HG02678 (cell line): ENCODE results near the gene SSBP4.

ENCODE experiments used
- ATAC-seq: cut with Tn5 transposase; IDR thresholded peaks from one replicate; pipeline ENCODE4 v1.9.1; 2021; ENCODE audit warnings: mild to moderate bottlenecking, moderate library complexity; ENCODE audit not compliant: unreplicated experiment

The SSBP4 gene

DNA sequence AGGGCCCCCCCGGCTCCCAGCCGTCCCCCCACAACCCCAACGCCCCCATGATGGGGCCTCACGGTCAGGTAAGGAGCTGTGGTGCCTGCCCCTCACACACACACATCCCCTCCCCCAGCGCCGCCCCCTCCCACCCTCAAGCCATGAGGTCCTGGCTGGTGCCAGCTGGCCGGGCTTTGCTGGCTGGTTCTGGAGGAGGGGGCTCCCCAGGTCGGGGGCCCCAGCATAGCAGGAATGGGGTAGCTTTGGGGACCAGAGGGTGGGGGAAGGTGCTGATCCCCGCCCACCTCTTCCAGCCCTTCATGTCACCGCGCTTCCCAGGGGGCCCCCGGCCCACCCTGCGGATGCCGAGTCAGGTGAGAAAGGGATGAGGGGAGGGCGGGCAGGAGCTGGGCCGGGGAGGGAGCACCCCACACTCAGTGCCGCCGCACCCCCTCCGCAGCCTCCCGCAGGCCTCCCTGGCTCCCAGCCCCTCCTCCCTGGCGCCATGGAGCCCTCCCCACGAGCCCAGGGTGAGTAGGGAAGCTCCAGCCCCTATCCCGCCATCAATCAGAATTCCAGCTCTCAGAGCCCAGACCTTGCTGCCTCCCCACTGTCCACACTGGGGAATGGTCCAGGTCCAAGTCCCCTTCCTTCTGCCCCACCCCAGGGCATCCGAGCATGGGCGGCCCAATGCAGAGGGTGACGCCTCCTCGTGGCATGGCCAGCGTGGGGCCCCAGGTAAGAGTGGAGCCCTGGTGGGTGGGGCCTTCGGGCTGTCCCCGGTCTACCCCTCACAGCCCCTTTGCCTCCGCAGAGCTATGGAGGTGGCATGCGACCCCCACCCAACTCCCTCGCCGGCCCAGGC lies 12.4 kb downstream of the SSBP4 start:
- ATAC-seq = no peak

DNA sequence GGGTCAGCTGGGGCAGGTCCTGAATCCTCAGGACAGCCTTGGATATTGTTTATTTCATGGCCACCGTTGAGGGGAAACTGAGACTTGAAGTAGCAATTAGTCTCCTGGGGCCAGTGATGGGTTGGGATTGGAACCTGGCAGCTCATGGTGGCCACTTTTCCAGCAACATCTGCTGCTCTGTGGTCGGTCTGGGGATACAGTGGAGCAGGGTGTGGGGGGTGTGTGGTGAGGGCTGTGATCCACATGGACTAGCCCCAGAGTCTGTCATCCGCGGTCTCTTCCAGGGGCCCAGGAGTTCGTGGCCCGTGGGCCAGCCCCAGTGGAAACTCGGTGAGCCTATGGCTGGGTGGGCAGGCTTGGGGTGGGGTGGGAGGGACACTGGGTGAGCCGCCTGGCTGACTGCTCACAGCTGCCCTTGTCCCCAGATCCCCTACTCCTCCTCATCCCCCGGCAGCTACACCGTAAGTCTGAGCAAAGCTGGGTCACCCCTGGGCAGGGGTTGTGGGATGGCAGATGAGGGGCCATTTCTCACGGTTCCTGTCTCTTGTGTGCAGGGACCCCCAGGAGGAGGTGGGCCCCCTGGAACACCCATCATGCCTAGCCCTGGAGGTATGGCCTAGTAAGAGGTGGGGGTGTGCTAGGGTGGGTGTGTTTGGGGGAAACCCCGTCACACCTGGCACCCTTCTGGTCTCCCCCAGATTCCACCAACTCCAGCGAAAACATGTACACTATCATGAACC lies 13.2 kb downstream of the SSBP4 start:
- no peak for ATAC-seq

DNA sequence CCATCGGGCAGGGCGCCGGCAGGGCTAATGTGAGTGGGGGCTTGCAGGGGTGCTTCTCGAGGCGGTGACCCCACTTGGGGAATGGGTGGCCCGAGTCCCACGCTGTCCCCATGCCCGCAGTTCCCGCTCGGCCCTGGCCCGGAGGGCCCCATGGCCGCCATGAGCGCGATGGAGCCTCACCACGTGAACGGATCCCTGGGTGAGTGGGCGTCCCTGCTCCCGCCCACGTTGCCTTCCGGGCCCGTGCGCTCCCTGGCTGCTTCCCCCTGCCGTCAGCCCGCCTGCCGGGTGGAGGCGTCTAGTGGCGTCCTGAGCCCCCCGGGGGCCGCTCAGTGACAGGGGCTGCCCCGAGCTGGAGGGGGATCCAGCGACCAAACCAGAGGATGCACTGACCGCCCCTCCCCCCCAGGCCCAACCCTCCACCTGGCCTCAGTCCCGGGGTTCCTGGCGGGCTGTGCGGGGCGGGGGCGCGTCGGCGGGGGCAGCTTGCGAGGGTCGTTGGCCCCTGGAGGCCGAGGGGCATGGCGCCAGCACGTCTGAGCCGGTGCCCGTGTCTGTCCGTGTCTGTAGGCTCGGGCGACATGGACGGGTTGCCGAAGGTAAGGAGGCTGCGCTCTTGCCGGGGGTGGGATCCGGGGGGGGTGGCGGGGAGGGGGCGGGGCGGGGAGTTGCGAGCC lies 14.0 kb downstream of the SSBP4 start:
- ATAC-seq = no peak

DNA sequence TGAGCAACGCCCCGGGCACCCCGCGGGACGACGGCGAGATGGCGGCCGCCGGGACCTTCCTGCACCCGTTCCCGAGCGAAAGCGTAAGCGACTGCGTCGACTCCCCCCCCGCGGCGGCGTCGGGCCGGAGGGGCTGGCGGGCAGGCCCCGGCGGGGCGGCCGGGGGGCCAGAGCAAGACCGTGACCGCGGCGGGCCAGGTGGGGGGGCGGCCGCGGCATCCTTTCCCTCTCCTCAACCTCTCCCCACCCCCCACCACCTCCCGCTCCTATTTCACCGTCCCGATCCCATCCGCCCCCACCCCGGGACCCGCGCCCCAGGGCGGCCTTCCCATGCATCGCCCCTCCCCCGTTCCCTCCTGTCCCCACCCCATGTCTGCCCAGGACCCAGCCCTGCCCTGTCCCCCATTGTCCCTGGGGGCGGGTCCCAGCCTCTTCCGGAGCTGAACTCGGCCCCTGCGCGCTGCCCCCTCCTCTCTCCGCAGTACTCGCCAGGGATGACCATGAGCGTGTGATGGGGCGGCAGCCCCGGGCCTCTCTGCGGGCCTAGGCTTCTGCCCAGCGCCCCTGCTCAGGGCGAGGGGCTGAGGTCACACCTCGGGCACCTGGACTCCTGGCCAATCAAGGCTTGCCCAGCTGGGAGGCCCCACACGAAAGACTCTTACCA lies 14.7 kb downstream of the SSBP4 start:
- no peak for ATAC-seq

DNA sequence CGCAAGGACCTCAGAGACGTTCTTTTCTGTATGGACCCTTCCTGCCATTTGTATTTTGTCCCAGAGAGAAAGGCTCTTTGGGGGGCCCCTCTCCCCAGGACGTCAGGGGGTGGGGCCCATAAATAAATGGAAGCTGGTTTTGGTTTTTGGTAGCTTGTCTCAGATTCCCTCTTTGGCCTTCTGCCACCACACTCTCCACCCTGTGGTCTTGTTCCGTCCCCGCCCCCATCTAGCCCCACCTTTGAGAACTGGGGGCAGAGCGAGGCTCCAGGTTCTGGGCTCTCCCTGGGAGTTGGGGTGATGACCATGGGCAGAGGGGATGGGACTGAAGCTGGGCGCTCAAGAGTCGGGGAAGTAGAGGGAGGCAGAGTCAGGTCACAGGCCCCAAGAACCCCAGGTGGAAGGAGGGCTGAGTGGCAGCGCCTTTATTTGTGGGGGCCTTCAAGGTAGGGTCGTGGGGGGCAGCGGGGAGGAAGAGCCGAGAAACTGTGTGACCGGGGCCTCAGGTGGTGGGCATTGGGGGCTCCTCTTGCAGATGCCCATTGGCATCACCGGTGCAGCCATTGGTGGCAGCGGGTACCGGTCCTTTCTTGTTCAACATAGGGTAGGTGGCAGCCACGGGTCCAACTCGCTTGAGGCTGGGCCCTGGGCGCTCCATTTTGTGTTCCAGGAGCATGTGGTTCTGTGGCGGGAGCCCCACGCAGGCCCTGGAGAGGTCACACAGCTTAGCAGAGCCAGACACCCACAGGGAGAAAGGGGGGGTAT lies 15.4 kb downstream of the SSBP4 start:
- no peak for ATAC-seq

DNA sequence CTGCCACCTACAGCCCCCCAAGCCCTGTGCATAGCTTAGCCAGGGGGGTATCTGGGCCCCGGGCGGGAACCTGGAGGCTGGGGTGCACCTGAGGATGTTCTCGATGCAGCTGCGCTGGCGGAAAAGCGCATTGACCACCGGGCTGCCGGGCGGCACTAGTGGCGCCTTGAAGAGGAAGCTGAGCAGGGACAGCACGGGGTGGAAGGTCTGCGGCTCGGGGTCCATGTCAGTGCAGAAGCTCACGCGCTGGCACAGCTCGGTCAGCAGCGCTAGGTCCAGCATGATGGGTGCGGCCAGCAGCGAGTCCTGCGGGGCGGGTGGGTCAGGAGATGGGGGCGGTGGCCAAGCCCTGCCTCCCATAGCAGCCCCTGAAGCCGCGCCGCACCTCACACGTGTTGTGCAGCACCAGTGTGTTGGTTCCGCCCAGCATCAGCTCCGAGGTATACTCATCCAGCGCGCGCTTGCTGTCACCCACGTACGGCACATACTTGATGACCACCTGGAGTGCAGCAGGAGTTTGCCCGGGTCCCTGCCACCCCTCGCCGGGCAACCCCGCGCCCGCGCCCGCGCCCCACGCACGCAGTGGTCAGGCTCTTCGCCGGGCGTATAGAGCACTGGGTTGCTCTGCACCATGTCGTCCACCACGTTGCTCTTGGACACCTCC lies 16.1 kb downstream of the SSBP4 start:
- no peak for ATAC-seq

DNA sequence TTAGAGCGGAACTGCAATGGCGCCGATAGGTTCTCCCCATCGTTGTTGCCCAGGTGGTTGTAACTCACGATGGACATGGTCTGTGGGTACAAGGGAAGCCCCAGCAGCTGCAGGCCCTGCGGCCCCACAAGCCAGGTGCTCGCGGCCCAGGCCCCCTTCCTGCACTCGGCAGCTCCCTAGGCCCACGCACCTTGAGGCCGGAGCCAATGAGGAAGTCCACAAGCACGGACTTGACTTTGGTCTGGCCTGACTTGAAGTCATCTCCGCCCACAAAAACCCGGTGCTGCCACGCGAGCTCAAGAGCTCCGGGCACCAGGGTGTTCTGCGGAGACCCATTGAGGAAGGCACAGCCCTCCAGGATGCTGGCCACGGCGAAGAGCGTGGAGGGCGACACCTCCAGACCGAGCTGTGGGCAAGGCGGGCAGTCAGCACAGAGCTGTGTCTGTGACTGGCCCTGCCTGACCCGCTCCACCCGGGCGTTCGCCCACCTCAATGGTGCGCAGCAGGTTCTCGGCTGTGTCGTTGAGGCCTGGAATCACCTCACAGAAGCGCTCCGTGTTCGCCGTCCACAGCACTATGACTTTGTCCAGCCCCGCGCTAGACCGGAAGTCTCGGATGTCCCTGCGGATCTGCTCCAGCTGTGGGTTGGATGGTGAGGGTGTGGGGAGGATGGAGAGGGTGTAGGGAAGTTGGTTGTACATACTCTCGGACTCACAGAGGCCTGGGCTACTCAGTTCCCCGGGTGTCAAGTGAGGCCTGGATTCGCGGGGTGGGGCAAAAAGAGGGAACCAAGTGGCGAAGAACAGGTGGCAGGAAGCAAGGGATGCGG lies 16.9 kb downstream of the SSBP4 start:
- no peak for ATAC-seq

DNA sequence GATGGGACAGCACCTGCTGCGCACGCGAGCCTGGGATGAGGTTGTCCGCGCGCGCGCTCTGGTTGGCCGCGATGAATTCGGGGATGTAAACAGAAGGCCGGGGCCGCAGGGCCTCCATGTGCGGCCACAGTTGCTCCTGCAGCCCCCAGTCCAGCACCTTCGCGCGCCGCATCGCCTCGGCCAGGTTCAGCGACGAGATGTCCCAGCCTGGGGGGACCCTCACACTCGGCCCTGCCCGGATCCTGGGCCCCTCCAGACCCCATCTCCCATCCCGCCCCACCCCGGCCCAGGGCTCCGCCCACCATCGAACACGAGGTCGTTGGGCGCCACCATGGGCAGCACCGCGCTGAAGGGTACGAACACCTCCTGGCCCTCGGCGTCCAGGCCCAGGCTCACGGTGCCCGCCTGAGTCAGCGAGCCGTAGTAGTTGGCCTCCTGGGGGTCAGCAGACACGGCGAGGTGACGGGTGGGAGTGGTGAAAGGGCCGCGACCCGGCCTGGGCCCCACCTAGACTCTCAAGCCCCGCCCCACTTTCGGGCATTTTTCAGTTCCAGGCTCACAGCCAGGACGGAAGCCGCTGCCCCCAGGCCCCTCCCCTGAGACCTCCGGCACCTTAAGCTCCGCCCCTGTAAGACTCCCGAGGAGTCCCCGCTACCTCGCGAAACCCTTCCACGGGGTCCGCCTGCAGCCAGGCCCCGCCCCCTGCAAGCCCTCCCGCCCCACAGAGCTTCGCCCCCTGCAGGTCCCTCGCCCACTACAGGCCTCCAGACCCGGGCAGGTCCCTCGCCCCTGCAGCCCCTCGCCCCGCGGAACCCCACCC lies 17.7 kb downstream of the SSBP4 start:
- peak; percentile 54 for ATAC-seq

DNA sequence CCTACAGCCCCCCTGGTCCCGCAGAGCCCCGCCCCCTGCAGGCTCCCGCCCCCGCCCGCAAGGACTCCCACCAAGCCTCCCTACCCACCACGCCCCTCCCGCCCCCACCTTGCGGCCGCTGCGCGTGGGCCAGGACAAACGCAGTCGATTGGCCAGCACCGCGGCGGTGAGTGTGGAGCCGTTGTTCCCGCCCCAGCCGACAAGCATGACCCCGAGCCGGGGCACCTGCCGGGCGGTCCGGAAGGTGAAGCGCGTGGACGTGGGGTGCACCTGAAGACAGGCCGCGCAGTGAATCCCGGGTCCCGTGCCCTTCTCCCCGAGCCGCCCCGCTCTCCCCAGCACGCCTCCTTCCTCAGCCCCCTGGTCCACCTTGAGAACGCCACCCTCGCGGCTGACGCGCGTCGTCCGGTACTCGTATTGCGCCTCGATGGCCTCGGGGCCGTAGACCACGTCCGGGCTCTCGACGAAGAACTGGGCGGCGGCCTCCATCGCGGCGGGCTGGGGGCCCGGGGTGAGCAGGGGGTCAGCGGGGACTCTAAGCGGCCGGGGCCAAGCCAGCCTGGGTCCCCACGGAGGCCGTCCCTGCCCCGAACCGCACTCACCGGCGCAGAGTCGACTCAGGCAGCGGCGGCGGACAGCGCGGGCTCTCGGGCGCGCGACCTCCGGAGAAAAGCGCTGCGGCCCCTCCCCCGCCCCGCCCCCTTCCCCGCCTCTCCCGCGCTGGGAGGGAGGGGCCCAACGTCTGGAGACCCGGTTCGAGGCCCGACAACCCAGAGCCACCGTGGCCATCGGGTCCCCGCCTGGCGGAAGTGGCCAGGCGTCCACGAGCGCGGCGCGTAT lies 18.5 kb downstream of the SSBP4 start, which contains the start of gene ISYNA1:
Gene ISYNA1 (minus strand): TSS at position 643 of the 840 bp plus-strand sequence. CDS start 154 bp downstream, at position 489.
- ATAC-seq = peak; percentile 11

DNA sequence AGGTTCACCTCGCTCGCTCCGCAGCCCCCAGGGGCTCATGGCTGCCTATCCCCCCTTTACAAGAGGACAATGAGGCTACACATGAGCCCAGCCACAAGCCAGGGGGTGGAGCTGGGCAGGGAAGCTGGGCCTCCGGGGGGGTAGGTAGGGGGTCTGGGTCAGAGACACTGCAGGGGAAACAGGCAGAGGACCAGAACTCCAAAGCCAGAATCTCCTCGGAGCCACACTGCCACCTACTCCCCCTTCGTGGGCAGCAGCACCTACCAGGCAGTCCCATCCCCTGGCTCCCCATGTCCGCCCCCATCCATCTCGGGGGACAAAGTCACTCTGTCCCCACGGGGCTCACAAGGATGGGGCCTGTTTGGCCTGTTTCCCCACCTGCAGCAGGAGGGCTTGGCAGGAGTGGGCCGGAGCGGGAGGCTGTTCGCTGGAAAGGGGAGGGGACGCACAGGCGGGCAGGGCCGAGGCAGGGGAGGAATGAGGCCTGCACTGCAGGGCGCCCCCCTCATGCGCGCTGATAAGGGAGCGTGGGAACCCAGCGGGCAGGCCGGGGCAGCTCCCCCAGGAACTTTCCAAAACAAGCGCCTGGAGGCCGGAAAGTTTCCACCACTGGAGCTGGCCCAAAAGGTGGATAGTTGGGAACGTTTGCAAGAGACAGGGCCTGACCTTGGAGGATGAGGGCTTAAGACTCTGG lies 19.3 kb downstream of the SSBP4 start:
- no peak for ATAC-seq

DNA sequence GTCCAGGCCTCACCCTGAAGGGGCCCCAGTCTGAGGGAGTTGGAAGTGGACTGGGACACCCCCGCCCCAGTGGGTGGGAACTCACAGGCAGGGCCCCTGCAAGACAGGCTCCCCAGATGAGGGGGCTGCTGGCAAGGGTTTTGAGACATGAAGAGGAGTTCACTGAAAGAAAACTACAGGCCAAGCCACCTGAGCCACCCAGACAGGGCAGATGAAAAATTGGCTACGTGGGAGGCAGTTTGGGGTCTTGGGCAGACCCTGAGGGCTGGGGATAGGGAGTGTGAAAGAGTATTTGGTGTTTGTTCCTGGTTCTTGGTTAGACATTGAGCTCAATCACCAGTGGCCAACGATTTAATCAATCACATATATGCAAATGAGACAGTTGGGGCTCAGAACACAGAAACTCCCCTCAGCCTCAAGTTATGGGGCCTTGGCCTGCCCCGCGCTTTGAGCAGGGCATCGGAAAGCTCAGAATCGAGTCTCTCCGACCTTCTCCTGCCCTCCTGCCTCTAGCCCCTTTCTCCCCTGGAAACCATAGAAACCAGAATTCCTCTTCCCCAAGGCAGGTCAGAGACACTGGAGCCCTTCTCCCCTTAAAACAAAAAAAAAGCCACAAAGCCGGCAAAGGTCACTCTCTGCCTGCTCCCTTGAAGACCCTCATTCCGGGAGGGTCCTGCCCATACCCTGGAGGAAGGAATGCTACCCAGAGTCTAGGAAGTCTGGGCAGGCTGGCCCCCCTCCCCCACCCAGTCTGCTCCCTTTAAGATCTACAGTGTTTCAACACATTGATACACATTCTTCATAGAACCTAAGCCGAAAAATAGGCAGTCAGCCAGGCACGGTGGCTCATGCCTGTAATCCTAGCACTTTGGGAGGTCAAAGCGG lies 20.1 kb downstream of the SSBP4 start:
- ATAC-seq = no peak

DNA sequence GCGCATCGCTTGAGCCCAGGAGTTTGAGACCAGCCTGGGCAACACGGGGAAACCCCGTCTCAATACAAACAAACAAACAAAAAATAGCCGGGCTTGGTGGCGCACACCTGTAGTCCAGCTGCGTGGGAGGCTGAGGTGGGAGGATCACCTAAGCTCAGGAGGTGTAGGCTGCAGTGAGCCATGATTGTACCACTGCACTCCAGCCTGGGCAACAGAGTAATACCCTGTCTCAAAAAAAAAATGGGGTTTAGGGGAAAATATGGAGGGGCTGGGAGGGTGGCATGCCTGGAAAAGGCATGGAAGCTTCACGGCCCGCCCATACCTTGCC lies 20.7 kb downstream of the SSBP4 start:
- no peak for ATAC-seq

DNA sequence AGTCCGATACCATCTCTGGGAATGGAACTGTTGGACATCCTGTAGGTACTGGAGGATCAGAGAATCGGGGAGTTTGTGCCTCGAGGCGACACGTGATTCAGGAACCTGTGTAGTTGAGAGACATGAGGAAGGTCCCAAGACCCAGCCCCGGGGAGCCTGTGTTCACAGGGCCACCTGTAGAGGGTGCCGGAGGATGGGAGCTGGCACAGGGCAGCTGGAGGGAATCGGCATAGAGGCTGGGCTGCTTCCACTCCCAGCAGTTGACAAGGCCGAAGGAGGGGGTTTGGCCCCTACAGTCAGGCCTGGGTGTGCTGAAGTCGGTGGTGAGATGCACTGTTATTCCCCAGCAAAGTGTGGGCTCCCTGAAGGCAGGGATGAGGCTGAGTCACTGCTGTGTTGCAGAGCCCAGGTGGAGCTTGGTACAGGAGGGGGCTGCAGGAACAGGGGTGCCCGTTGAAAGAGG lies 21.2 kb downstream of the SSBP4 start:
- no peak for ATAC-seq

DNA sequence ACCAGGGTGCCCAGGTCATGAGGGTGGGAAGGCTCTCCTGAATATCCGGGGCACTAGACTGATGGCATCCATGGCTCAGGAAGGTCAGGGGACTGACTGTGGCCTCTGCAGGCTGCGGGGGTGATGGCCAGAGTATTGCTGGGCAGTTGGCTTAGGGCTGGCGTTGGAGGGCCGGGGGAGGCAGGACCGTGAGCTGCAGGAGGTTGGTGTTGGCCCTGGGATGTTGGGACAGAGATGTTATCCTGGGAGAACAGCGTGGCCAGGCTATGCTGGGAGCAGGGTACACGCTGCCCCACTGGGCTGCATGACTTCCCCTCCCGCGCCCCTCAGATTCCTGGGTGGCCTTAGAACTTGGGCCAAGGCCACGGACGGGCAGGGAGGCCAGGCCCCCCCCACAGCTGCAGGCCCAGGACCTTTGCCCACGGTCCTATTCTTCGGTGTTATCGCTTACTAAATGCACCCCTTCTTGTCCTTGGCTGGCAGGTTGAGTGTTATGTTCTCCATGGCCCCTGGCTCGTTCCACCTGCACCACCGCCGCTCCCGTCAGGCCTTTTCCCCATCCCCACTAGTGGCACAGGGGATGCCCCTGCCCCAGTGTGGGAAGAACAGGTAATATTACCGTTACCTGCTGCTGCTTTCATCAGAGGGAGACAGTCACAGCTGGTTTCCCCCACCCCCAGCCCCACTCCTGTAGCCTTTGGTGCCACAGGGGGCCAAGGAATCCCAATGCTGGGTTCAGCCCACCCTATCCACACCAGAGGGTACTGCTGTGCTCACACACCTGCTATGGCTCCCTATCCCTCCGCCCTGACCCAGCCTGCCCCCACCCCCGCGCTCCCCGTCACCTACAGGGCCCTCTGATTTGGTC lies 22.0 kb downstream of the SSBP4 start:
- no peak for ATAC-seq
